ENCODE results near the gene VAPA.

VAPA gene

DNA sequence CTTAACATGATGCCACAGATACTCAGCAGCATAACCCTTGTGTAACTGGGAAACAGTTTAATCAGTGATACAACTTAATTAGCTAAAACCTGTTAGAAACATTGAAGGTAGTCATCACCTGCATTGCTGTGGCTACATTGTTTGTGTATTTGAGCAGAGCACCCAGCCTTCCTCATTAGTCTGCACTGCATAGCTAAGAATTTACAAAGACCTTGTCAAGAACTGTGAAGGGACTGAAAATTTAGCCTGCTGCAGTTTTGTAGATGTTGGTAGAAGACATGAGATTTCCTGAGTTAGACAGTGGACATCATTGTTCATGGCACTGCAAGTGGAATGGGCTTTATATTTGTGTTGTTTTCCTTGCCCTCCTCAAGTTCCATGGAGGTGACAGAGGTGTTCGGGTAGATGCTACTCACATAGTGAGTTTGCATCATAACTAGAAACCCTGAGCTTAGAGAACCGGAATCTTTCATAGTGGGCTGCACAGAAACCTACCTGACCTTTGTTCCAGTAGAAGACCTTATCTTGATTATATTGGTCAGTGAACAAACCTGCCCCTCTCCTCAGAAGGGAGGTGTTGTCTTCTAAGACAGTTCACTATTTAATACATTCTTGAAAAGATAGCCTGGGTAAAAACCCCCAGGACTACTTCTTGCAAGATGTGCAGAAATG, 12.5 kb downstream of the VAPA start:
- DNase-seq (ENCODE audit: extremely low read depth, low read depth), result no peak
- no peak overlapping the region for H3K4me3 ChIP-seq (replicated peaks; ENCODE audit: low read depth, low read length)
- TF ChIP-seq, protein P1, sequence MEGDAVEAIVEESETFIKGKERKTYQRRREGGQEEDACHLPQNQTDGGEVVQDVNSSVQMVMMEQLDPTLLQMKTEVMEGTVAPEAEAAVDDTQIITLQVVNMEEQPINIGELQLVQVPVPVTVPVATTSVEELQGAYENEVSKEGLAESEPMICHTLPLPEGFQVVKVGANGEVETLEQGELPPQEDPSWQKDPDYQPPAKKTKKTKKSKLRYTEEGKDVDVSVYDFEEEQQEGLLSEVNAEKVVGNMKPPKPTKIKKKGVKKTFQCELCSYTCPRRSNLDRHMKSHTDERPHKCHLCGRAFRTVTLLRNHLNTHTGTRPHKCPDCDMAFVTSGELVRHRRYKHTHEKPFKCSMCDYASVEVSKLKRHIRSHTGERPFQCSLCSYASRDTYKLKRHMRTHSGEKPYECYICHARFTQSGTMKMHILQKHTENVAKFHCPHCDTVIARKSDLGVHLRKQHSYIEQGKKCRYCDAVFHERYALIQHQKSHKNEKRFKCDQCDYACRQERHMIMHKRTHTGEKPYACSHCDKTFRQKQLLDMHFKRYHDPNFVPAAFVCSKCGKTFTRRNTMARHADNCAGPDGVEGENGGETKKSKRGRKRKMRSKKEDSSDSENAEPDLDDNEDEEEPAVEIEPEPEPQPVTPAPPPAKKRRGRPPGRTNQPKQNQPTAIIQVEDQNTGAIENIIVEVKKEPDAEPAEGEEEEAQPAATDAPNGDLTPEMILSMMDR (IDR thresholded peaks at IDR 0.05; ENCODE audit: low read depth, low read length, missing control alignments), result no peak

DNA sequence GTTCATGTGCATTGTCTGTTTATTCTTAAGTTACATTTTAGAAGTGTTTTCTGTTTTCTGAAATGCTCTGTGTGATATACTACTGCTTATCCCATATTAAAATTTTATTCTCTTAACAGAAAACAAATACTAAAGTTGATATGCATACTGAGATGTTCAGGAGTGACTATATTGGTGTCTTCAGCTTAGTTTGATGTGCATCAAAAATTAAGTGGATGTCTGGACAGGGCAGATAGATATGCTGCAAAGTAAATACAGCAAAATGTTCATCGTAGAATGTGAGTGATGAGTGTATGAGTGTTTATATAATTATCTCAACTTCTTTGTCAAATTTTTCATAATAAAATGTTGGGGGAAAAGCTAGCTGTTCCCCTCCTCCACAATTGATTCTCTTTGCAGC, 13.2 kb downstream of the VAPA start:
- DNase-seq (ENCODE audit: extremely low read depth, low read depth), result no peak
- no peak overlapping the region for H3K4me3 ChIP-seq (replicated peaks; ENCODE audit: low read depth, low read length)
- TF ChIP-seq, protein P1 (IDR thresholded peaks at IDR 0.05; ENCODE audit: low read depth, low read length, missing control alignments), result no peak

DNA sequence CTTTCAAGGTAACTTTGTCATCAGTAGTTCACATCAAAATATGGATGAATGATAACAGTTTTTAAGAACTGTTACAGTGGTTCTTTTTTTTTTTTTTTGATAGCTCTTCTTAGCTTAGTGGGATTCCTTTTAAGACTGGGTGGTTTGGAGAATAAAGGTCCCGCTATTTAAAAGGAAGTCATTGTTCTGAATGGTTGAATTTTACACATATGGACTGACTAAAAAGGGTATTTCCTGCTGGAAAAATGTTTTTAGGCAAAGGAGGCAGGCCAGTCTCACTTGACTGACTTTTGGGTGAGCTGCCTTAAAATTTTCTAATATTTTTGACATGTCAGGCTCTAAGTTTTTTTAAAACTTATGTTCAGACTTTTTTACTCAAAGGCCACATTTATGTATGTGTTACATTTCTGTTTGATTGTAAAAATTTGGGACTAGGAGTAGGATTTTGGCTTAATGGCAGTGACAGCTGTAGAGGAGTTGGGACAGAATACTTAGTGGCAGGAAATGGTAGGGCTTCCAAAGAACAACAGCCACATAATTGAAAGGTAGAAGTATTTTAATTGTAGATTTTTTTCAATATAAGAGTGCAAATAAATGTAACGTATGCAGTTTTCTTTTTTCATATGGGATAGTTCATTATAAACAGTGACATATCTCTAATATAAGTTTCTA, 13.7 kb downstream of the VAPA start:
- H3K4me3 ChIP-seq (replicated peaks; ENCODE audit: low read depth, low read length), result no peak overlapping the region
- TF ChIP-seq, protein P1 (IDR thresholded peaks at IDR 0.05; ENCODE audit: low read depth, low read length, missing control alignments), result no peak
- DNase-seq (ENCODE audit: extremely low read depth, low read depth), result no peak

DNA sequence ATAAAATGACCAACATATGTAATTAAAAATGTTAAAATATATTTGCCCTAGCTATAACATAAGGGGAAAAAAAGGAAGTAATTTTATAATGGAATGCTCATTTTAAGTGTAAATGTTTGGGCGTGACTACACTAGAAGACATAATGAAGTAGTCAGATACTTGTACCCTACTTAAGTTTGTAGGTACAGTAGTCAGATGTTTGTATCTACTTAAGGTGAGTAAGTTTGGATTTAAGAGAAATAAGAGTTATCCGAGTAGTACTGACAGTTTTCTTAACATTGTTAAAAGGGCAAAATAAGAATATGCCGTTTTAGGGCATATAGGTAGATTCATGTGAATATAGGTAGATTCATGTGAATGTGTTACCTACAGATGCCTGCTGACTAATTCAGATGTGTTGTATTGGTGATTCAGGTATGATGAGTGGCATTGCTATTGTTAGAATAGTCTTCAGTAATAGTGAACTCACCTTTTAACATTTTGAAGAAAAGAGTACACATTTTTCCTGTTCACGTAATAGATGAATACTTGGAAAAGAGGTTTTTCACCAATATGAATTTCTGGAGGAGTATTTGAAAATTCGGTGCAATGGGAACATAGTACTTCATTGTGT, 14.9 kb downstream of the VAPA start:
- TF ChIP-seq, protein P1 (IDR thresholded peaks at IDR 0.05; ENCODE audit: low read depth, low read length, missing control alignments), result no peak
- no peak for DNase-seq (ENCODE audit: extremely low read depth, low read depth)
- H3K4me3 ChIP-seq (replicated peaks; ENCODE audit: low read depth, low read length), result no peak overlapping the region

- H3K4me3 ChIP-seq (replicated peaks; ENCODE audit: low read depth, low read length), result no peak overlapping the region
These were observed 16.6 kb downstream of the VAPA start for GRCh38 chr18:9930299-9930884.

DNA sequence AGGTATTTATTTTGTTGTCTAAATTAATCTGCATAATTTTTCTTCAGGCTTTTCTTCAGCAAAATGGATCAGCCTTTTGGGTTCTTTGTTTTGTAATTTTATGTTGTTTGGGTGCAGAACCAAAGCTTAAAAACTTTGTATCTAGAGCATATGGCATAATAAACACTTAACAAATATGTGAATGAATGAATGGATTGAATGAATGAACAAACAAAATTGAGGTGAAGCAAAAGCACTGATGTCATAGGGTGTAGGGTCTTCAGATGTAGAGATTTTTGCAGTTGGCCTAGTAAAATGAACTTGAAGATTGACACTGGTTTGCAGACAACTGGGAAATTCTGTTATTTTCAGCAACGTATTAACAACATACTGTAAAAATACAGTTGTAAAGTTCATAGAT, 17.3 kb downstream of the VAPA start:
- DNase-seq (ENCODE audit: extremely low read depth, low read depth), result no peak
- TF ChIP-seq, protein P1 (IDR thresholded peaks at IDR 0.05; ENCODE audit: low read depth, low read length, missing control alignments), result no peak
- no peak overlapping the region for H3K4me3 ChIP-seq (replicated peaks; ENCODE audit: low read depth, low read length)

More at GRCh38 chr18:9930299-9930884, 16.6 kb downstream of the VAPA start:
- TF ChIP-seq, protein P1 (IDR thresholded peaks at IDR 0.05; ENCODE audit: low read depth, low read length, missing control alignments), result no peak
- DNase-seq (ENCODE audit: extremely low read depth, low read depth), result no peak
